ENCODE measurements around the gene G6PC2. TPM values are rescaled to one million over a fixed set of nuclear protein-coding genes. Genes with fewer than 3 reads are reported as not detected.

G6PC2 gene
- total and polyA plus RNA-seq, 2 donors, result not detected

DNA sequence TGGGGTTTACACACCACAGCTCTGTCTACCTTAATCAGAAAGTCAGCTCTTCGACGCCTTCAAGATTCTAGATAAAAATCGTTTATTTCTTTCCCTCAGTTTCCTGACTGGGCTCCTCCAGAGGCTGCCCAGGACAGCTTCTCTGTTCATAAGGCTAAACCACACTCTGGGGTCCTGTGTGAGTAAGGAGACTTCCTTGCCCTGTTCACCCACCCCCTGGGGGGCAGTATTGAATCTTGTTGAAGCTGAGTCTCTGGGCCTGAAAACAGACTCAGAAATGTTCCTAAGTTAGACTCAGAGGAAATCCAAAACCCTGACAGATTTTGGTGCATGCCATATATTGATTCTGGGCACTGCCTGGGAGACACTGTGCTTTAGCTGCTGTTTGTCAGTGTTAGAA is 43.0 kb downstream of the G6PC2 start:
- WGBS, result 76% methylated on average over 3 of the region's 3 CpGs
- no peak for DNase-seq (ENCODE audit: extremely low spot score)
- Histone ChIP-seq H3K36me3 (ENCODE audit: insufficient read depth) (no peaks in the 10 kb centered on the region), H3K4me3 (ENCODE audit: low read depth, low read length) (no peak overlapping the region), H3K27ac (ENCODE audit: low read depth) (no peak overlapping the region), H3K4me1 (ENCODE audit: insufficient read depth) (no peaks in the 10 kb centered on the region)

- Histone ChIP-seq H3K4me3 (ENCODE audit: low read depth, low read length) (no peak overlapping the region), H3K27ac (ENCODE audit: low read depth) (no peak overlapping the region), H3K4me1 (ENCODE audit: insufficient read depth) (no peaks in the 10 kb centered on the region), H3K36me3 (ENCODE audit: insufficient read depth) (no peaks in the 10 kb centered on the region)
- 53% methylated on average over 4 of the region's 4 CpGs for WGBS
- no peak for DNase-seq (ENCODE audit: extremely low spot score)
Observed at GRCh38 chr2:168945508-168945907, 44.4 kb downstream of the G6PC2 start.

DNA sequence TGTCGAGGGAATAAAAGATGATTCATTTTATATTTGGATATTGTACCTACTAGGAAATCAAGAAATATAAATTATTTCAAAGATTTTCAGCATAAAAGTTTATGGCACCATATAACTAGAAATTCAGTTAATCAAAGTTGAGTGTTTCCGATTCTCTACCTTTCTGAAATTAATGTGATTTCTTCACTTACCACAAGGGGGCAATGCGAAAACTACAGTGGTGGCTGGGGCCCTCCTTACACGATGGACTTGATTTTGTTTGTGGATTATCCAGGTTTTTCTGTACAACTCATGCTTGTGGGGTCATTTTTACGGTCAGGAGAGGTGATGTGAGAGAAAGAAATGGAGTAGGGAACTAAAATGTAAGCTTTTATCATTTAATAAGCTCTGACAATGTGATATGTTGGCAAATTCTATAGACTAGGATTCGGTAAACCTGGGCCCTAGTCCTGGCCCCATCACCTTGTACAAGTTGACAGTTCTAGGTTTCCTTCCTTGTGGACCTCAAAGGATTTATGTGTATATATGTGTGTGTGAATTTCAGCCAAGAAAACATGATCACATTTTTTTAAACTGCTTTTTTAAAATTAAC is 47.6 kb downstream of the G6PC2 start:
- WGBS, result 58% methylated on average over 6 of the region's 6 CpGs
- Histone ChIP-seq H3K36me3 (ENCODE audit: insufficient read depth) (no peaks in the 10 kb centered on the region), H3K4me3 (ENCODE audit: low read depth, low read length) (no peak overlapping the region), H3K27ac (ENCODE audit: low read depth) (no peak overlapping the region), H3K4me1 (ENCODE audit: insufficient read depth) (no peaks in the 10 kb centered on the region)
- no peak for DNase-seq (ENCODE audit: extremely low spot score)

DNA sequence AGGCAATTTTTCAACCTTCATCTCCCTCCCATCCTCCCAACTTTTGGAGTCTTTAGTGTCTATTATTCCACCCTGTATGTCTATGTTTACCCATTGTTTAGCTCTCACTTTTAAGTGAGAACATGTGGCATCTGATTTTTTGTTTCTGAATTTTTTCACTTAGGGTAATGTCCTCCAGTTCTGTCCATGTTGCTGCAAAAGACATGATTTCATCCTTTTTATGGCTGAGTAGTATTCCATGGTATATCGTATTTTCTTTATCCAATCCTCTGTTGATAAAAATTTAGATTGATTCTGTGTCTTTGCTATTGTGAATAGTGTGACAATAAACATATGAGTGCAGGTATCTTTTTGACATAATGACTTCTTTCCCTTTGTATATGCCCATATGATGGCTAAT is 48.2 kb downstream of the G6PC2 start:
- DNase-seq (ENCODE audit: extremely low spot score), result no peak
- no peak overlapping the region for H3K27ac ChIP-seq (ENCODE audit: low read depth)
- WGBS, result 97% methylated on average over 1 of the region's 1 CpG
- no peak overlapping the region for H3K4me3 ChIP-seq (ENCODE audit: low read depth, low read length)
- H3K4me1 ChIP-seq (ENCODE audit: insufficient read depth), result no peaks in the 10 kb centered on the region
- no peaks in the 10 kb centered on the region for H3K36me3 ChIP-seq (ENCODE audit: insufficient read depth)

DNA sequence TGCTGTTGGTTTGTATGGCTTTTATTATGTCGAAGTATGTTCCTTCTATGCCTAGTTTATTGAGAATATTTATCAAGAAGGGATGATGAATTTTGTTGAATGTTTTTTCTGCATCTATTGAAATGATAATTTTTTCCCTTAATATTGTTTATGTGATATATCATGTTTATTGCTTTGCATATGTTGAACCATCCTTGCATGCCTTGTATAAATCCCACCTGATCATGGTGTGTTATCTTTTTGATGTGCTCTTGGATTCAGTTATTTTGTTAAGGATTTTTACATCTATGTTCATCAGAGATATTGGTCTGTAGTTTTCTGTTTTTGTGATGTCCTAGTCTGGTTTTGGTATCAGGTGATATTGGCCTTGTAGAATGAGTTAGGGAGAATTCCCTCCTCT is 50.8 kb downstream of the G6PC2 start:
- Histone ChIP-seq H3K27ac (ENCODE audit: low read depth) (no peak overlapping the region), H3K4me1 (ENCODE audit: insufficient read depth) (no peaks in the 10 kb centered on the region), H3K4me3 (ENCODE audit: low read depth, low read length) (no peak overlapping the region), H3K36me3 (ENCODE audit: insufficient read depth) (no peaks in the 10 kb centered on the region)
- no peak for DNase-seq (ENCODE audit: extremely low spot score)
- 81% methylated on average over 1 of the region's 1 CpG for WGBS

- 71% methylated on average over 1 of the region's 1 CpG for WGBS
- Histone ChIP-seq H3K4me3 (ENCODE audit: low read depth, low read length) (no peak overlapping the region), H3K36me3 (ENCODE audit: insufficient read depth) (no peaks in the 10 kb centered on the region), H3K4me1 (ENCODE audit: insufficient read depth) (no peaks in the 10 kb centered on the region), H3K27ac (ENCODE audit: low read depth) (no peak overlapping the region)
- DNase-seq (ENCODE audit: extremely low spot score), result no peak
Observed at GRCh38 chr2:168952424-168952823, 51.3 kb downstream of the G6PC2 start.

GRCh38 chr2:168954256-168954655 is 53.2 kb downstream of the G6PC2 start:
- Histone ChIP-seq H3K4me3 (ENCODE audit: low read depth, low read length) (no peak overlapping the region), H3K36me3 (ENCODE audit: insufficient read depth) (no peaks in the 10 kb centered on the region), H3K27ac (ENCODE audit: low read depth) (no peak overlapping the region), H3K4me1 (ENCODE audit: insufficient read depth) (no peaks in the 10 kb centered on the region)
- no peak for DNase-seq (ENCODE audit: extremely low spot score)

DNA sequence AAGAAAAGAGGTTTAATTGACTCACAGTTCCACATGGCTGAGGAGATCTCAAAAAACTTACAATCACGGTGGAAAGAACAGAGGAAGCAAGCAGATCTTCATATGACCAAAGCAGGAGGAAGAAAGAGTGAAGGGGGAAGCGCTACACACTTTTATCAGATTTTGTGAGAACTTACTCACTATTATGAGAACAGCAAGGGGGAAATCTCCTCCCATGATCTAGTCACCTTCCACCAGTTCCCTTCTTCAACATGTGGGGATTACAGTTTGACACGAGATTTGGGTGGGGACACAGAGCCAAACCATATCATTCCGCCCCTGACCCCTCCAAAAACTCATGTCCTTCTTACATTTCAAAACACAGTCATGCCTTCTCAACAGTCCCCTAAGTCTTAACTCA is 54.2 kb downstream of the G6PC2 start:
- H3K4me1 ChIP-seq (ENCODE audit: insufficient read depth), result no peaks in the 10 kb centered on the region
- no peak for DNase-seq (ENCODE audit: extremely low spot score)
- H3K27ac ChIP-seq (ENCODE audit: low read depth), result no peak overlapping the region
- H3K36me3 ChIP-seq (ENCODE audit: insufficient read depth), result no peaks in the 10 kb centered on the region
- WGBS, result 91% methylated on average over 4 of the region's 4 CpGs
- H3K4me3 ChIP-seq (ENCODE audit: low read depth, low read length), result no peak overlapping the region

DNA sequence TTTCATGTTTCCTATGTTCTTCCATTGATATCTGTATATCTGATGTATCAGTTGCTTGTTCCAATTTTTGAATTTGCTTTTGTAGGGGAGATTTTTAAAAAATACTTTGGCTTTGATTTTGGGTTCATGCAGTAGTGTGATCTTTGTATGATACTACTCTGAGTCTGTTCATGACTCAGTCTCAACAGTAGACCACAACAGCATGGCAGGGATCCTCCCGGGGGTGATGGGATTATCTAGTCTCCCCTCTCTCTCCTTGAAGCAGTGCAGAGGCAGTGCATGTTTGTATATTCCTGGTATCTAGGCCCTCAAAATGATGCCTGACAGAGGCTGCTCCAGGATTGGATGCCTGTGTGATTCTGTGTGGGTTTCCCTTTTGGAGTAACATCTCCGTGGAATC is 55.3 kb downstream of the G6PC2 start:
- Histone ChIP-seq H3K36me3 (ENCODE audit: insufficient read depth) (no peaks in the 10 kb centered on the region), H3K4me3 (ENCODE audit: low read depth, low read length) (no peak overlapping the region), H3K27ac (ENCODE audit: low read depth) (no peak overlapping the region), H3K4me1 (ENCODE audit: insufficient read depth) (no peaks in the 10 kb centered on the region)
- WGBS, result 87% methylated on average over 2 of the region's 2 CpGs
- no peak for DNase-seq (ENCODE audit: extremely low spot score)

Other genes with a start within 250 kb of the G6PC2 start
- 30.9 TPM for gene NOSTRIN, start 98.7 kb upstream of the G6PC2 start, total RNA-seq
- 10.6 TPM for gene NOSTRIN, start 98.7 kb upstream of the G6PC2 start, polyA plus RNA-seq
- 11.5 TPM for gene SPC25, start 10.9 kb upstream of the G6PC2 start, total RNA-seq
- 0.32 TPM for gene SPC25, start 10.9 kb upstream of the G6PC2 start, polyA plus RNA-seq
- gene ABCB11, start 130.0 kb downstream of the G6PC2 start, total RNA-seq, result 0.11 TPM
- 0.04 TPM for gene ABCB11, start 130.0 kb downstream of the G6PC2 start, polyA plus RNA-seq
- gene DHRS9, start 168.3 kb downstream of the G6PC2 start, total RNA-seq, result 0.69 TPM
- 0.54 TPM for gene DHRS9, start 168.3 kb downstream of the G6PC2 start, polyA plus RNA-seq